Stimulated activated CD8-positive, alpha-beta memory T cell treated with anti-CD3 and anti-CD28 coated beads, Interleukin-15, amount 100 ng/mL, for 4 hours (primary cell): Measurements from ENCODE around the gene NBL1.
A peak's percentile ranks its signal among the peaks of the same experiment; 100 is the strongest.

Source experiments
- DNase-seq, 2 donors: peaks; one replicate each; pipeline ENCODE4 v3.0.0-alpha.2; 2020; ENCODE audit warnings: low read depth in 2 of 2

The NBL1 gene

DNA sequence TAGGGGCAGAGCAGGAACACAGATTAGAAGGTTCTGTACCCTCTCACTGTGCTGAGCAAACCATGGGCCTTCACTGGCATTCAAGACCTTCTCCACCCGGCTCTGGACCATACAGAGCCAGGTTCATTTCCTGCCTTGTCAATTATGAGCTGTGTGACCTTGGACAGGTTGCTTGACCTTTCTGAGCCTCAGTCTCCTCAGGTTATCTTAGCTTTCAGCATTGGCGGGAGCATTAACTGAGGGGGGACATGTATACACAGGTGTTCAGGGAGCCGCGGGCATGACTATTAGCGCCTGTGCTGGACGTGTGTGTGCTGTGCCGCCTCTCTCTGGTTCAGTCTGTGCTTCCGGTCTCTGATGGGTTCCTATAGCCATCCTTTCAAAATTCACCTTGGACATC lies 52.7 kb downstream of the NBL1 start:
- no peak for DNase-seq

DNA sequence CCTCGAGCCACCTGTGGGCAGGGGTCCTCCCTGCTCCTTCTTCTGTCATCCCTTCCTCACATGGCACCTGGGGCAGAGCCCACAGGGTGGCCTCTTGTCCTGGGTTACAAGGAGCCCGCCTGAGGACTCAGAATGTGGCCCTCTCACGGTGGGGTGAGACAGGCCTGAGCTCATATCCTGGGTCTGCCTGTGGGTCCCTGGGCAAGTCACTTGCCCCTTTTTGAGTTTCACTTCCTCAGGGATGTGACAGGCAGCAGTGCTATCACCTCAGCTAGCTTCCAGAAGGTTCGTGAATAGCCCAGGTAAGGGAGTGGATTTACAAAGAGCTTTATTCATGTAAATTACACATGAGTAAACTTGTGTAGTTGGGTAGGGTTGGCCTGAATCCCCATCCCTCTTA lies 54.1 kb downstream of the NBL1 start:
- DNase-seq, result no peak

DNA sequence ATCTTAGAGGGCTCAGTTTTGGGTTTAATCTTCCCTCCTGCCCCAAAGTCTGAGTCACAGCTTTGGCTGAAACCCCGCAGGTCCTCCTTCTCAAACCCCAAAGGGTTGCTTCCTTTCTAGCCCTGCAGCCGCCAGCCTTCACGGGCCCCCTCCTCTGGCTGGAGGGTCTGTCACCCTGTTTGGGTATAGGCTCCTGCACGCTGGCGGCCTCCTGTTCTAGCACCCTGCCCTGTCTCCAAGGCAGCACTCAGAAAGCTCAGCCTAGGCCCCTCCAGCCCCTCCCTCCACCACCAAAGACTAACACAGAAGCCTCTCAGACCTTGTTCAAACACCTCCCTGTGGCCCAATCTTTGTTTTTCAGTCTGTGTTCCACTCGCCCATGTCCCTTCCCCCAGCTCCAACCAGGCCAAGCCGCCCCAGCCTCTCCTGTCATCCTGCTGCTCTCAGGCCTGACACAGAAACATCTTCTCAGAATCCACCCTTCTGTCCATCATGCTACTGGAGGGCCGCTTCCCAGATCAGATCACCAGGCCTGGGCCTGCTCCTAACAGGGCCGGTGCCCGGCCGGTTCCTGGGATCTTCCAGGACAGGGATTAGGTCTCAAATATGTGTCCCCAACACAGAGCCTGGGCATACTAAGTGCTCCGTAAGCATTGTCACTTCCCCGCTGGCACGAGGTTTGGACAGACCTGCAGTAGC lies 56.1 kb downstream of the NBL1 start:
- DNase-seq, result no peak

DNA sequence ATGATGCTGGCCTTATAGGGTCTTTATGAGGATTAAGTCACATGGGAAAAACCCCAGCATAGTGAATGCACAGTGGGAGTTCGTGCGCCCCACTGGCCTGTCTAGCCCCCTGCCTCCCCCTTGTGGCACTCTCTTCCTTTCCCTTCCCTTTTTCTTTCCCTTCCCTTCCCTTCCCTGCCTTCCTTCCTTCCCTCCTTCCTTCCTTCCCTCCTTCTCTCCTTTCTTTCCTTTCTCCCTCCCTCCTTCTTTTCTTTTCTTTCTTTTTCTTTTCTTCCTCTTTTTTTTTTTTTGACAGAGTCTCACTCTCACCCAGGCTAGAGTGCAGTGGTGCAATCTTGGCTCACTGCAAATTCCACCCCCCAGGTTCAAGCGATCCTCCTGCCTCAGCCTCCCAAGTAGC lies 59.2 kb downstream of the NBL1 start:
- no peak for DNase-seq

DNA sequence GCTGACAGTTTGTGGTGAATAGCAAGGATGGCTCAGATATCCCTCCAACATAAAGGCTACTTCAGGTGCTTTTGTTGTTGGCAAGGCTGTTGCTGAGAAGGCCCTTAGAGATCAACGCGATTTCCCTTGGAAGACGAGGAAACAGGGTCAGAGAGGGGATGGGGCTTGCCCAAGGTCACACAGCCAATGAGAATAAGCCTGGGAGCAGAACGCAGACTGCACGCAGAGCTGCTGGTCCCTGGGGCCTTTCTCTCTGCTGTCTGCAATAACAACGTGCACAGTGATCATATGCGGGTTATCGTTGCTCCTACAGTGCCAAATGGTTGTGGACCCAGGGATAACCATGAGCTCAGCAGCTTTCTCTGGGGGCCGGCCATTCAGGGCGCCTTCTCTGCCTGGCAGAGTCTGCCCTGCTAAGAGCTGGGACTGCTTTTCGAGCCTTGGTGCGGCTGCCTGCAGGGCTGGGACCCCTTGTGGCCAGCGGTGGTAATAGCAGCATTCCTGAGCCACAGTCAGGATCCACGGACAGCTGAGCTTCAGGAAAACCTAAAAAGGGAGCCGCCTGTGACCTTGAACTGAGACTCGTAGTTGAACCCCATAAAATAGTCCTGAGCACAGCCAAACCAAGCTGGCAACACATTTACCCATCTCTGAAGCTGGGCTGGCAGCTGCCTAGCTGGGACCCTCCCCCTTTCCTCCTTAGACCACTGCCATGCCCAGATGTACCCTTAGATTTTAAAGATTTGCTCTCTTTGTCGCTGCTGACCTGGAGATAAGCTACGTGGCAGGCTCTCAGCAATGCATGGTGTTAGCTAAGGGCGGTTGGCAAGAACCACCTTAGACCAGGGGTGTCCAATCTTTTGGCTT lies 60.4 kb downstream of the NBL1 start:
- peak in 1 of 2 donors; percentile 9 for DNase-seq

DNA sequence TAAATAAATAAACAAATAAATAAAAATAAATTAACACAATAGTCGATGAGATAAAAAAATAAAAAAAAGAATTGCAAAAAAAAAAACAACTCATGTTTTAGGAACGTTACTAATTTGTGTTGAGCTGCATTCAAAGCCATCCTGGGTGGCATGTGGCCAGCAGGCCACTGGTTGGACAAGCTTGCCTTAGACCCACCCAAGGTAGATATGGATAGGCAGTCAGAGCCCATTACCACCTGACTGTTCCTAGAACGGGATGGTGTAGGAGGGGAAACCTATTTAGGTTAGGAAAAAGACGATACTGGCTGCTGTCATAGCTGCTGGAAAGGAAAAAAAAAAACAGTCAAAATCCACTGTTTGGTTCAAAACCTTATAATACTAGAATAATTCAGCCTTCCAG lies 61.4 kb downstream of the NBL1 start:
- no peak for DNase-seq

DNA sequence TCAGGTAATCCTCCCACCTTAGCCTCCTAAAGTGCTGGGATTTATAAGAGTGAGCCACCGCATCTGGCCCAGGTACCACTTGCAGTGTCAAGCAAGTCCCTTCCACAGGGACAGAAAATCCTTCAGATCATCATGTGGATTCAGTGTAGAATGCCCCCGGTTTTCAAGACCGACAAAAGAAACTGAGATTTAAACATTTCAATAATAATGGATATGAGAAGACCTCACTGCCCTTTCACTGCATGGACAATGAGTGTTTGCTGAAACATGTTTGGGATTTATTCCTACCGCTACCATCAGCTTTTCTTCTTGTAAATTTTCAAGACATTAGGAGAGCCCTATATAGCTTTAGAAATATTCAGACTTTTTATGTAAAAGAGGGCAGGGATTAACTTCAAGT lies 62.0 kb downstream of the NBL1 start:
- DNase-seq, result no peak
